Right lobe of liver (tissue), 6 donors: ENCODE data around the gene FBXL13. TPM values are rescaled to one million over a fixed set of nuclear protein-coding genes. Genes with fewer than 3 reads are reported as not detected.
"Not testable (repeated sequence)": the region's sequence is repeated elsewhere in the genome, so short reads cannot be mapped to it uniquely, and the experiment has no call there.

Source experiments
- ATAC-seq, 4 donors: fragments of 200-7000 bp; cut with Tn5 transposase; one replicate each; pipeline ENCODE4 v1.9.1; 2020; ENCODE audit warnings: mild to moderate bottlenecking in 4 of 4, moderate library complexity in 4 of 4
- DNase-seq, 3 donors: peaks; one replicate each; pipeline ENCODE4 v3.0.0-alpha.2; 2020
- H3K27ac ChIP-seq, 3 donors: fragments of 200-600 bp; one replicate each; pipeline ENCODE4 v1.8.0; 2022
- H3K27me3 ChIP-seq, 2 donors: fragments of 200-600 bp; one replicate each; pipeline ENCODE4 v1.8.0; 2022
- H3K36me3 ChIP-seq, 4 donors: fragments of 200-600 bp; sonication (generic) in 1 of 4; one replicate each; pipeline versions ENCODE4 v1.5.1 to v1.8.0; 2017 to 2022; ENCODE audit warnings: control low read depth in 1 of 4
- H3K4me1 ChIP-seq, 4 donors: fragments of 200-600 bp; sonication (generic) in 1 of 4; one replicate each; pipeline versions ENCODE4 v1.5.1 to v1.8.0; 2017 to 2022; ENCODE audit warnings: control low read depth in 1 of 4
- H3K4me3 ChIP-seq, 3 donors: fragments of 200-600 bp; one replicate each; pipeline ENCODE4 v1.8.0; 2022
- H3K9me3 ChIP-seq, 4 donors: fragments of 200-600 bp; sonication (generic) in 1 of 4; one replicate each; pipeline versions ENCODE4 v1.5.1 to v1.8.0; 2017 to 2022; ENCODE audit warnings: control low read depth in 1 of 4
- POLR2A ChIP-seq: fragments of 450-650 bp; IDR thresholded peaks from one replicate; pipeline ENCODE4 v1.6.1; 2017; ENCODE audit warnings: antibody characterized with exemption, mild to moderate bottlenecking
- WGBS: methylation state at CpG from one replicate; pipeline ENCODE4 v1.1.6; 2018; ENCODE audit warnings: low coverage, low lambda C conversion rate; ENCODE audit not compliant: insufficient coverage; ENCODE audit errors: missing lambda C conversion rate; 5-methylcytosine and 5-hydroxymethylcytosine counted together
- intact Hi-C, 2 donors: fragments of 100-400 bp; cut with DNase I; formaldehyde crosslinking; loops; one replicate each; pipeline versions ENCODE4 v1.11.2 to v1.14.1; 2022
- total RNA-seq, 6 experiments: library from RNA; depleted of rRNA in 2 of 6; stranded (reverse); fragments of >200 nt in 2 of 6; fragmentation: NEBNext Ultra II Directional in 3 of 6; extraction: Animal tissue kit (Norgen Biotek cat#: 25700) in 3 of 6; gene quantifications; one replicate each; pipeline versions ENCODE4 v1.1.0 to v1.2.4, GENCODE V29; 2016 to 2023
- TF ChIP-seq, protein P1 (sequence below), 4 donors: fragments of 200-600 bp in 3 of 4; fragments of 450-650 bp in 1 of 4; IDR thresholded peaks; one replicate each; pipeline versions ENCODE4 v1.5.1 to v1.8.0; 2016 to 2022; ENCODE audit warnings: antibody characterized with exemption in 4 of 4, mild to moderate bottlenecking in 2 of 4
- donor health status: DM: no; HTN: yes; CAD: no.
- donor health status: DM: no; HTN: no; CAD: no.
- donor health status: DM: no; HTN: no; CAD: no.
- donor health status: DM: no; HTN: yes; CAD: no.
- donor health status: DM: no; HTN: yes; CAD: no.

The FBXL13 gene
- total RNA-seq, 6 experiments from 2014 or later = 0.12 to 0.31 (median 0.20) TPM; not detected in 2

DNA sequence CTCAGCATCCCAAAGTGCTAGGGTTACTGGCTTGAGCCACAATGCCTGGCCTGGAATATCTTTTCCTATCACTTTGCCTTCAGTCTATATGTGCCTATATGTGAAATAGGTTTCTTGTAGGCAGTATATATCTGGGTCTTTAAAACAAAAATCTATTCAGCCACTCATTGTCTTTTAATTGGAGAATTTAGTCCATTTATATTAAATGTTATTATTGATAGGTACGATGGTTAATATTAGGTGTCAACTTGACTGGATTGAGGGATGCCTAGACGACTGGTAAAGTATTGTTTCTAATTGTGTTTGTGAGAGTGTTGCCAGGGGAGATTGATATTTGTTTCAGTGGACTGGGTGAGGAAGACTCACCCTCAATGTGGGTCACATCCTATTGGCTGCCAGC, 73.4 kb downstream of the FBXL13 start:
- Histone ChIP-seq H3K4me1 (no peaks in the 10 kb centered on the region), H3K36me3 (no peaks in the 10 kb centered on the region), H3K27me3 (no peaks in the 10 kb centered on the region), H3K27ac (no peak overlapping the region), H3K4me3 (no peak overlapping the region), H3K9me3 (no peaks in the 10 kb centered on the region)
- ATAC-seq = no peak
- intact Hi-C loops = no loop called here
- no peak for TF ChIP-seq POLR2A
- no peak for DNase-seq
- WGBS = 72% methylated on average over 2 of the region's 2 CpGs

DNA sequence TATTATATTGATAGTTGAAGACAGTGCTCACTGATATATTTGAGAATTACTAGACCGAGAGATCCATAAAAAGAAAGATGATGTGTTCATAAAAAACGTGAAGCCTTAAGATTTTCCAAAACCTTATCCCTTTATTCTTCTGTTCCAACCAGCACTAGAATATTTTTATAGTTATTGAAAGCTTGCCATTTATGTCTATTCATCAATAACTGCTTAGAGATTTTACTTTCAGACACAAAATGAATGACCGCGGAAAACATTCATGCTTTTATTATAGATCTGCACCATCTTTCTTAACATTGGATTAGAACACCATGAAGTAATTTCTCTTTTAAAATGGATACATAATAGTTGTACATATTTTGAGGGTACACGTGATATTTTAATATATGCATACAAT, 77.6 kb downstream of the FBXL13 start:
- H3K4me1 ChIP-seq = peaks cover 0 to 15% (median 0%) of the 10 kb centered on the region in 4 donors
- TF ChIP-seq, protein P1, sequence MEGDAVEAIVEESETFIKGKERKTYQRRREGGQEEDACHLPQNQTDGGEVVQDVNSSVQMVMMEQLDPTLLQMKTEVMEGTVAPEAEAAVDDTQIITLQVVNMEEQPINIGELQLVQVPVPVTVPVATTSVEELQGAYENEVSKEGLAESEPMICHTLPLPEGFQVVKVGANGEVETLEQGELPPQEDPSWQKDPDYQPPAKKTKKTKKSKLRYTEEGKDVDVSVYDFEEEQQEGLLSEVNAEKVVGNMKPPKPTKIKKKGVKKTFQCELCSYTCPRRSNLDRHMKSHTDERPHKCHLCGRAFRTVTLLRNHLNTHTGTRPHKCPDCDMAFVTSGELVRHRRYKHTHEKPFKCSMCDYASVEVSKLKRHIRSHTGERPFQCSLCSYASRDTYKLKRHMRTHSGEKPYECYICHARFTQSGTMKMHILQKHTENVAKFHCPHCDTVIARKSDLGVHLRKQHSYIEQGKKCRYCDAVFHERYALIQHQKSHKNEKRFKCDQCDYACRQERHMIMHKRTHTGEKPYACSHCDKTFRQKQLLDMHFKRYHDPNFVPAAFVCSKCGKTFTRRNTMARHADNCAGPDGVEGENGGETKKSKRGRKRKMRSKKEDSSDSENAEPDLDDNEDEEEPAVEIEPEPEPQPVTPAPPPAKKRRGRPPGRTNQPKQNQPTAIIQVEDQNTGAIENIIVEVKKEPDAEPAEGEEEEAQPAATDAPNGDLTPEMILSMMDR (IDR thresholded peaks at IDR 0.05) = no peak
- no peak for TF ChIP-seq POLR2A
- H3K27me3 ChIP-seq = no peaks in the 10 kb centered on the region
- ATAC-seq (no peak), DNase-seq (no peak)
- no peak overlapping the region for H3K4me3 ChIP-seq
- WGBS = 85% methylated on average over 5 of the region's 5 CpGs
- no peaks in the 10 kb centered on the region for H3K9me3 ChIP-seq
- H3K36me3 ChIP-seq = no peaks in the 10 kb centered on the region
- no peak overlapping the region for H3K27ac ChIP-seq
- intact Hi-C loops = no loop called here

DNA sequence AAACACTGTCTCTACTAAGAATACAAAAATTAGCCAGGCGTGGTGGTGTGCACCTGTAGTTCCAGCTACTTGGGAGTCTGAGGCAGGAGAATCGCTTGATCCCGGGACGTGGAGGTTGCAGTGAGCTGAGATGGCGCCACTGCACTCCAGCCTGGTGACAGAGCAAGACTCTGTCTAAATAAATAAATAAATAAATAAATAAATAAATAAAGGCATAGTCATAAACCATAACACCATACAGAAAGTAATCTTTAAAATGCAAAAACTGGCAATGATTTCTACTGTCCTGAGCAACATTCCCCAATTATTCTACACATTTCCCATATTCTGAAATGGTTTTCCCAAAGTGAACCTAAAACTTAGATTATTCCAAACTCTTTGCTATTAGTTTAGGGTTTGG, 79.0 kb downstream of the FBXL13 start:
- ATAC-seq, H3K27ac ChIP-seq, H3K27me3 ChIP-seq, H3K36me3 ChIP-seq, DNase-seq, intact Hi-C loops, H3K4me3 ChIP-seq, H3K9me3 ChIP-seq: not testable (repeated sequence)
- peaks cover 0 to 15% (median 0%) of the 10 kb centered on the region in 4 donors for H3K4me1 ChIP-seq
- WGBS = 92% methylated on average over 2 of the region's 5 CpGs

DNA sequence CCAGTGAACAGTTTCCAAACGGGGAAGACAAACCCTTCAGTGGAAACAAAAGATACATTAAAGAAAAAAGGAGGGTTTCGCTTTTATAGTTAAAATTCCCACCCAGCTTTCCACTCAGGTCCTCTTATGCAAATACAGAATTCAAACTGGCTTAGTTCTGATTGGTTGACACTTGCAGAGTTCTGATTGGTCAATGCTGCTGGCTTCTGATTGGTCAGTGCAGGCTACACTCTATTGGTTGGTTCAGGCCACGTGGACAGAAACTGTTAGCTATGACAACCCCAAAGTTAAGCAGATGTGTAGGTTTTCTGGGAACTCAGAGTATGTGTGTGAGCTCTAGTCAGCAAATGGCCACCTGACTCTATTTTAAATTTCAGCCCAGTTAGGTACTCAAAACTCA, 80.0 kb downstream of the FBXL13 start:
- Histone ChIP-seq H3K9me3 (no peaks in the 10 kb centered on the region), H3K4me3 (no peak overlapping the region), H3K4me1 (peaks cover 0 to 15% (median 0%) of the 10 kb centered on the region in 4 donors), H3K27ac (no peak overlapping the region), H3K36me3 (no peaks in the 10 kb centered on the region), H3K27me3 (no peaks in the 10 kb centered on the region)
- TF ChIP-seq, protein P1 (IDR thresholded peaks at IDR 0.05) = no peak
- no peak for TF ChIP-seq POLR2A
- 70% methylated on average over 2 of the region's 3 CpGs for WGBS
- no peak for ATAC-seq
- no peak for DNase-seq
- intact Hi-C loops = no loop called here

DNA sequence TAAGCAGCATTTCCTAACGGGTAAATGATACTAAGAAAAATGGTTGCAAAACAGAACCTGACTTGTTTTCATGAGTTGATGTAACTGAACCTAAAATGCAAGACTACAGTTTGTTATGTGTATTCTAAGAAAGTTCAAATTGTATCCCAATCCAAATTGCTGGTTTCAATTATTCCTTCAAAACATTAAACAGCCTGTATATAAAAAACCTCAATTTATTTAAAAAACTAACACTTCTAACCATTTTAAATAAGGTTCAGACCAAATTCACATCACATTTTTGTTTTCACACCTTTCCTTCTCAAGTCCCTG, 80.9 kb downstream of the FBXL13 start:
- peak overlapping the region in 1 of 3 donors; percentile 44 for H3K27ac ChIP-seq
- H3K27me3 ChIP-seq = no peaks in the 10 kb centered on the region
- no peak overlapping the region for H3K4me3 ChIP-seq
- 4% methylated on average over 1 of the region's 1 CpG for WGBS
- H3K9me3 ChIP-seq = no peaks in the 10 kb centered on the region
- ATAC-seq (no peak), DNase-seq (no peak)
- intact Hi-C loops = no loop called here
- H3K4me1 ChIP-seq = peaks cover 0 to 15% (median 0%) of the 10 kb centered on the region in 4 donors
- TF ChIP-seq POLR2A = no peak
- TF ChIP-seq, protein P1 (IDR thresholded peaks at IDR 0.05) = no peak
- H3K36me3 ChIP-seq = no peaks in the 10 kb centered on the region
